Transverse colon (tissue), 4 donors: ENCODE results near the gene CADPS2. TPM values are rescaled to one million over a fixed set of nuclear protein-coding genes. Genes with fewer than 3 reads are reported as not detected.

Source experiments
- DNase-seq: peaks from one replicate; pipeline ENCODE4 v3.0.0-alpha.2; 2019
- H3K27ac ChIP-seq, 4 donors: fragments of 200-600 bp; sonication (generic); 2 replicates each; pipeline ENCODE4 v1.5.1; 2016 to 2018; ENCODE audit warnings: inconsistent platforms in 4 of 4
- H3K27me3 ChIP-seq: fragments of 200-600 bp; sonication (generic); 2 replicates; pipeline ENCODE4 v1.5.1; 2017; ENCODE audit warnings: inconsistent platforms
- H3K36me3 ChIP-seq, 4 donors: fragments of 200-600 bp; sonication (generic); 2 replicates each; pipeline ENCODE4 v1.5.1; 2017 to 2019; ENCODE audit warnings: inconsistent platforms in 4 of 4
- H3K4me1 ChIP-seq, 4 donors: fragments of 200-600 bp; sonication (generic); 2 replicates each; pipeline ENCODE4 v1.5.1; 2017 to 2020; ENCODE audit warnings: inconsistent platforms in 4 of 4
- H3K4me3 ChIP-seq, 4 donors: fragments of 200-600 bp; sonication (generic); 1 replicate in 1 of 4; 2 replicates in 3 of 4; pipeline versions ENCODE4 v1.5.1 to v1.6.1; 2017 to 2019; ENCODE audit warnings: inconsistent platforms in 4 of 4
- H3K9me3 ChIP-seq, 2 donors: fragments of 200-600 bp; sonication (generic); 2 replicates each; pipeline ENCODE4 v1.5.1; 2017 to 2019; ENCODE audit warnings: inconsistent platforms in 2 of 2
- EP300 ChIP-seq: sonication (generic); formaldehyde crosslinking; IDR thresholded peaks from one replicate; pipeline ENCODE4 v1.6.1; 2017; ENCODE audit warnings: antibody characterized with exemption, low read depth
- POLR2A ChIP-seq: fragments of 450-650 bp; IDR thresholded peaks from one replicate; pipeline ENCODE4 v1.6.1; 2016; ENCODE audit warnings: antibody characterized with exemption, mild to moderate bottlenecking, moderate library complexity
- POLR2AphosphoS5 ChIP-seq, 3 donors: sonication (generic); formaldehyde crosslinking; IDR thresholded peaks; one replicate each; pipeline ENCODE4 v1.6.1; 2016; ENCODE audit warnings: antibody characterized with exemption in 3 of 3
- WGBS, 2 donors: methylation state at CpG; one replicate each; pipeline ENCODE4 v1.1.5; 2018; ENCODE audit warnings: low coverage in 1 of 2; 5-methylcytosine and 5-hydroxymethylcytosine counted together
- in situ Hi-C, 4 donors: fragments of 200-750 bp; cut with MboI; loops; one replicate each; pipeline versions ENCODE4 v1.15.0 to v1.15.1; 2017; ENCODE audit warnings: low sequenced_read_pairs in 3 of 4, low pct_ligation_motif_present in 1 of 4, low pct_unique_long_range_greater_than_20kb in 1 of 4
- intact Hi-C: fragments of 100-400 bp; cut with DNase I; formaldehyde crosslinking; loops from one replicate; pipeline ENCODE4 v1.15.1; 2023; ENCODE audit warnings: low total_unique reads
- total RNA-seq, 4 donors: library from RNA; depleted of rRNA; stranded (reverse); fragments of >200 nt; gene quantifications; one replicate each; pipeline ENCODE4 v1.1.0, GENCODE V29; 2016
- TF ChIP-seq, protein P1 (sequence below), 5 experiments: fragments of 200-600 bp in 3 of 5; fragments of 450-650 bp in 2 of 5; sonication (generic) in 3 of 5; IDR thresholded peaks; 1 replicate in 2 of 5; 2 replicates in 3 of 5; pipeline ENCODE4 v1.5.1; 2016 to 2017; ENCODE audit warnings: antibody characterized with exemption in 5 of 5, inconsistent platforms in 3 of 5, mild to moderate bottlenecking in 2 of 5, moderate library complexity in 1 of 5

Gene CADPS2
- total RNA-seq, 4 donors from 2014 or later = 9.0 to 15.2 (median 12.6) TPM

DNA sequence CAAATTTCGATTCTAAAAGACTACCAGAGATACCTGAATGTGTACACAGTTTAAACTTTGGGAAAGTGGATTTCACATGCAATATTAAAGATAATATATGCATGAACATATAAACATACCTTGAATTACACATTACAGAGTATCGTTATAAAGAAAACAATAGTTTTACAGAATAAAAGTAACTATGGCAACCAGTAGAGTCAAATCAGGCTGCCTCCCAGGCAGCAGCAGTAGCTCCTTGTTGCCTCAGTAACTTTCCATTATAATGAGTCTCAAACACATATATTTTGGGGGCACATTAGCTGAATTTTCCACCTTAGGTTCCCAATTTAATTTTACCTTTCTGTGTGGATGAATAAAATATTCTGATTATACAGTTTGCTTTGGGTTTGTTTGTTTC, 417.3 kb downstream of the CADPS2 start:
- Histone ChIP-seq H3K27me3 (no peaks in the 10 kb centered on the region), H3K27ac (no peak overlapping the region), H3K9me3 (no peaks in the 10 kb centered on the region), H3K4me3 (no peak overlapping the region), H3K36me3 (no peaks in the 10 kb centered on the region), H3K4me1 (no peaks in the 10 kb centered on the region)
- DNase-seq = no peak
- intact Hi-C loops (no loop called here), in situ Hi-C loops (no loop called here)
- TF ChIP-seq POLR2AphosphoS5 (IDR thresholded peaks at IDR 0.05) = no peak
- 46 to 50% methylated on average over 2 of the region's 2 CpGs for WGBS, 2 donors

DNA sequence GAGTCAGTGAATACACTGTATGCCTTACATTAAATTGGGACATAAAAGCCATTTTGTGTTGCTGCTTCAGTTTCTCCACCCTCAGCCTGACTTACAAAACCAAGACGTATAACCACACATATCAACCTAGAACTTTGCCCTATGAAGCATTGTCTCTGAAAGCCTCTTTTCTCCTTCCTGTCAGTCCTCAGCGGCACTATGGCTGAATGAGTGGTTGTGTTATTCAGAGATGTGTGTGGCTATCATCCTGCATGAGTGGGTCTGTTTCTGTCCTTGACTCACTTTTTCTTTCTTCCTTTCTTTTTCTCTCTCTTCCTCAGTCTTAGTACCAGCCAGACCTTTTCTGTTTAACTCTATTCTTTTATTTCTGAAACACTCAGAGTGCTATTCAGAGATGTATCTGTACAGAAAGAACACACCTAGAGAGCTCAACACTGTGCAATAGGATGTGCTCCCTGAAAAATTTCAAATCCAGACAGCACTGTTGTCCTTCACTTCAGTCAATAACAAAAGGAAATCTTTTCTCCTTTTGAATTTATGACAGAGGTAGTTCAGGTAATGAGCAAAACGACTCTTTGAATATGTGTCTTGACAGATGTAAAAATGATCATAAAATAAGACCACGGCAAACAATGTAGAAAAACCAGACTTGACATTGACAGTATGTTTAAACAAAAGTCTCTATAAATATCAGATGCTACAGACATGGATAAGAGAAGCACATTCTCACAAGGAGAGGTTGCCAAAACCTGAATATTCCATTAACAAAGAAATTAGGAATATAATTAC, 418.4 kb downstream of the CADPS2 start:
- intact Hi-C loops = no loop called here
- WGBS, 2 donors = 20 to 44% methylated on average over 3 to 4 of the region's 4 CpGs
- H3K4me3 ChIP-seq = no peak overlapping the region
- DNase-seq = no peak
- no peaks in the 10 kb centered on the region for H3K36me3 ChIP-seq
- TF ChIP-seq EP300 (no peak), POLR2AphosphoS5 (IDR thresholded peaks at IDR 0.05) (no peak), POLR2A (no peak)
- TF ChIP-seq, protein P1, sequence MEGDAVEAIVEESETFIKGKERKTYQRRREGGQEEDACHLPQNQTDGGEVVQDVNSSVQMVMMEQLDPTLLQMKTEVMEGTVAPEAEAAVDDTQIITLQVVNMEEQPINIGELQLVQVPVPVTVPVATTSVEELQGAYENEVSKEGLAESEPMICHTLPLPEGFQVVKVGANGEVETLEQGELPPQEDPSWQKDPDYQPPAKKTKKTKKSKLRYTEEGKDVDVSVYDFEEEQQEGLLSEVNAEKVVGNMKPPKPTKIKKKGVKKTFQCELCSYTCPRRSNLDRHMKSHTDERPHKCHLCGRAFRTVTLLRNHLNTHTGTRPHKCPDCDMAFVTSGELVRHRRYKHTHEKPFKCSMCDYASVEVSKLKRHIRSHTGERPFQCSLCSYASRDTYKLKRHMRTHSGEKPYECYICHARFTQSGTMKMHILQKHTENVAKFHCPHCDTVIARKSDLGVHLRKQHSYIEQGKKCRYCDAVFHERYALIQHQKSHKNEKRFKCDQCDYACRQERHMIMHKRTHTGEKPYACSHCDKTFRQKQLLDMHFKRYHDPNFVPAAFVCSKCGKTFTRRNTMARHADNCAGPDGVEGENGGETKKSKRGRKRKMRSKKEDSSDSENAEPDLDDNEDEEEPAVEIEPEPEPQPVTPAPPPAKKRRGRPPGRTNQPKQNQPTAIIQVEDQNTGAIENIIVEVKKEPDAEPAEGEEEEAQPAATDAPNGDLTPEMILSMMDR (IDR thresholded peaks at IDR 0.05) = no peak
- no peak overlapping the region for H3K27ac ChIP-seq
- no peaks in the 10 kb centered on the region for H3K4me1 ChIP-seq
- no peaks in the 10 kb centered on the region for H3K27me3 ChIP-seq
- in situ Hi-C loops = no loop called here
- no peaks in the 10 kb centered on the region for H3K9me3 ChIP-seq

DNA sequence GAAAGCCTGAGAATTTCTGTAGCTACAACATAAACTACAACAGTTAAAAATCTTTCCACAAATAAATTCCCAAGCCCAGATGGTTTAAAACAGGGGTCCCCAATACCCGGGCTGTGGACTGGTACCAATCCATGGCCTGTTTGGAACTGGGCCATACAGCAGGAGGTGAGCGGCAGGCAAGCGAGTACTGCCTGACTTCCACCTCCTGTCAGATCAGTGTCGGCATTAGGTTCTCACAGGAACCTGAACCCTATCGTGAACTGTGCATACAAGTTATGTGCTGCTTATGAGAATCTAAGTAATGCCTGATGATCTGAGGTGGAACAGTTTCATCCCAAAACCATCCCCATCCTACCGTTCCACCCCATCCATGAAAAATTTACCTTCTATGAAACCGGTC, 421.0 kb downstream of the CADPS2 start:
- Histone ChIP-seq H3K36me3 (no peaks in the 10 kb centered on the region), H3K27me3 (no peaks in the 10 kb centered on the region), H3K4me1 (no peaks in the 10 kb centered on the region), H3K4me3 (no peak overlapping the region), H3K27ac (no peak overlapping the region), H3K9me3 (no peaks in the 10 kb centered on the region)
- TF ChIP-seq POLR2A = no peak
- TF ChIP-seq, protein P1 (IDR thresholded peaks at IDR 0.05) = no peak
- no peak for TF ChIP-seq POLR2AphosphoS5 (IDR thresholded peaks at IDR 0.05)
- no peak for TF ChIP-seq EP300
- DNase-seq = no peak
- in situ Hi-C loops = no loop called here
- WGBS, 2 donors = 96 to 100% methylated on average over 1 to 7 of the region's 7 CpGs
- intact Hi-C loops = no loop called here

DNA sequence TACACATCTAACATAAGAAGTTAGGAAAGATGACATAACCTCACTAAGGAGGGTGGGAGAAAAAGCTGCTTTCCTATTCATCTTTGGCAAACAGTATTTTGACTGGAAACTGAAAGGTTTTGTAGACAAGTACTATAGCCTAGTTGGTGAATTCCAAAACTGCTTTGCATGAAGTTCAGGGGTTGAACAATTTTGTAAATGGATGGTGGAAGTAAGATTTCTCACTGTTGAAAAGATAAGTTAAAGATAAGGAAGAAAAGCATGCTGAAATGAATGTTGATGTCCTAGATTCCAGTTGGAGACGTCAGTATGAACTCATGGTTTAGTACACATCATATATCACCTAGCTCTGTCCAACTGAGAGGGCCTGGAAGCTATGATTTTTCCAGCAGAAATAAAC, 422.6 kb downstream of the CADPS2 start:
- intact Hi-C loops = no loop called here
- Histone ChIP-seq H3K27ac (no peak overlapping the region), H3K4me1 (no peaks in the 10 kb centered on the region), H3K4me3 (no peak overlapping the region), H3K9me3 (no peaks in the 10 kb centered on the region), H3K27me3 (no peaks in the 10 kb centered on the region), H3K36me3 (no peaks in the 10 kb centered on the region)
- WGBS, 2 donors = 40 to 66% methylated on average over 1 of the region's 1 CpG
- in situ Hi-C loops = no loop called here
- DNase-seq = no peak
- TF ChIP-seq POLR2AphosphoS5 (IDR thresholded peaks at IDR 0.05) (no peak), EP300 (no peak), POLR2A (no peak)
- TF ChIP-seq, protein P1 (IDR thresholded peaks at IDR 0.05) = no peak

DNA sequence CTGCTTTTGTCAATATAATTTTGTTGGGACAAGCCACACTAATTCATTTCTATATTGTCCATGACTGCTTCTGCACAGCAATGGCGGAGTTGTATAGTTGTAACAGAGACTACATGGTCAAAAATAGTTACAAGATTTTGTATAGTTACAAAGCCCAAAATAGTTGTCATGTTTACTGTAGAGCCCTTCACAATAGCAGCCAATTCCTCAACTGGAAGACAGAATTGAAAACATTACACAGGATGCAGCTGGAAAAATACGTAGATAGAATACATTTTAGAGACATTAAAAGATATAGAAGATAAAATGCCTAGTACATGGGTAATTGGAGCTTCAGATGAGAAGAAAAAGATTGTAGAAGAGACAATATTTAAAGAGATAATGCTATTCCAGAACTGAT, 425.3 kb downstream of the CADPS2 start:
- intact Hi-C loops = no loop called here
- H3K27ac ChIP-seq = no peak overlapping the region
- TF ChIP-seq, protein P1 (IDR thresholded peaks at IDR 0.05) = no peak
- TF ChIP-seq POLR2AphosphoS5 (IDR thresholded peaks at IDR 0.05) = no peak
- no peak for TF ChIP-seq EP300
- no peak for TF ChIP-seq POLR2A
- DNase-seq = no peak
- H3K4me1 ChIP-seq = no peaks in the 10 kb centered on the region
- H3K36me3 ChIP-seq = no peaks in the 10 kb centered on the region
- WGBS, 2 donors = 65 to 70% methylated on average over 2 of the region's 2 CpGs
- in situ Hi-C loops = no loop called here
- H3K4me3 ChIP-seq = no peak overlapping the region
- H3K9me3 ChIP-seq = no peaks in the 10 kb centered on the region
- H3K27me3 ChIP-seq = no peaks in the 10 kb centered on the region
